MM.1S (cell line): ENCODE measurements around the gene ATP2A2.

Experiments
- DNase-seq: peaks from one replicate; pipeline ENCODE4 v3.0.0-alpha.2; 2015
- H2AFZ ChIP-seq: fragments of 300-600 bp; sonication (generic); 2 replicates; pipeline ENCODE4 v1.6.0; 2016; ENCODE audit warnings: antibody characterized with exemption, low read length
- H3F3A ChIP-seq: fragments of 300-600 bp; sonication (generic); 2 replicates; pipeline ENCODE4 v1.6.1; 2016; ENCODE audit warnings: mild to moderate bottlenecking, antibody characterized with exemption, low read length, moderate library complexity, mixed read lengths; ENCODE audit not compliant: insufficient read depth
- H3K27ac ChIP-seq: fragments of 300-600 bp; sonication (generic); 2 replicates; pipeline ENCODE4 v1.5.1; 2016; ENCODE audit warnings: mild to moderate bottlenecking, low read length
- H3K27me3 ChIP-seq: fragments of 300-600 bp; sonication (generic); replicated peaks from 2 replicates; pipeline ENCODE4 v1.6.0; 2016; ENCODE audit warnings: low read length; ENCODE audit not compliant: insufficient read depth
- H3K36me3 ChIP-seq: fragments of 300-600 bp; sonication (generic); replicated peaks from 2 replicates; pipeline ENCODE4 v1.6.1; 2016; ENCODE audit warnings: mild to moderate bottlenecking, low read length, mixed read lengths; ENCODE audit not compliant: insufficient read depth
- H3K4me1 ChIP-seq: fragments of 300-600 bp; sonication (generic); 2 replicates; pipeline ENCODE4 v1.6.1; 2016; ENCODE audit warnings: low read length, mixed read lengths
- H3K4me2 ChIP-seq: fragments of 300-600 bp; sonication (generic); 2 replicates; pipeline ENCODE4 v1.6.0; 2016; ENCODE audit warnings: low read depth, low read length
- H3K4me3 ChIP-seq: fragments of 300-600 bp; sonication (generic); 2 replicates; pipeline ENCODE4 v1.5.1; 2016; ENCODE audit warnings: low read length, mixed read lengths
- H3K79me2 ChIP-seq: fragments of 300-600 bp; sonication (generic); 2 replicates; pipeline ENCODE4 v1.6.1; 2016; ENCODE audit warnings: mixed run types, low read length, mixed read lengths
- H3K9ac ChIP-seq: fragments of 300-600 bp; sonication (generic); 2 replicates; pipeline ENCODE4 v1.6.1; 2016; ENCODE audit warnings: low read length, mixed read lengths
- H3K9me2 ChIP-seq: fragments of 300-600 bp; sonication (generic); replicated peaks from 2 replicates; pipeline ENCODE4 v1.6.1; 2016; ENCODE audit warnings: mild to moderate bottlenecking, low read length, mixed read lengths; ENCODE audit not compliant: insufficient read depth
- H3K9me3 ChIP-seq: fragments of 300-600 bp; sonication (generic); replicated peaks from 2 replicates; pipeline ENCODE4 v1.6.1; 2016; ENCODE audit warnings: mild to moderate bottlenecking, low read length, mixed read lengths; ENCODE audit not compliant: insufficient read depth
- H4K20me1 ChIP-seq: fragments of 300-600 bp; sonication (generic); 2 replicates; pipeline ENCODE4 v1.6.1; 2016; ENCODE audit warnings: mild to moderate bottlenecking, low read length, moderate library complexity, mixed read lengths; ENCODE audit not compliant: insufficient read depth
- EZH2 ChIP-seq: fragments of 300-600 bp; sonication (generic); optimal IDR thresholded peaks from 2 replicates; pipeline ENCODE3; 2017; ENCODE audit warnings: low read depth, mild to moderate bottlenecking, antibody characterized with exemption, low read length, mixed read lengths
- EZH2phosphoT487 ChIP-seq: fragments of 300-600 bp; sonication (generic); IDR thresholded peaks from 2 replicates; pipeline ENCODE4 v1.6.1; 2018; ENCODE audit warnings: antibody characterized with exemption, low read length
- TF ChIP-seq, protein P1 (sequence below): fragments of 300-600 bp; sonication (generic); IDR thresholded peaks from 2 replicates; pipeline ENCODE4 v1.5.1; 2016; ENCODE audit warnings: antibody characterized with exemption, low read length, mixed read lengths

Gene ATP2A2

GRCh38 chr12:110361216-110361615, 80.2 kb downstream of the ATP2A2 start:
- no peak for TF ChIP-seq EZH2
- TF ChIP-seq, protein P1, sequence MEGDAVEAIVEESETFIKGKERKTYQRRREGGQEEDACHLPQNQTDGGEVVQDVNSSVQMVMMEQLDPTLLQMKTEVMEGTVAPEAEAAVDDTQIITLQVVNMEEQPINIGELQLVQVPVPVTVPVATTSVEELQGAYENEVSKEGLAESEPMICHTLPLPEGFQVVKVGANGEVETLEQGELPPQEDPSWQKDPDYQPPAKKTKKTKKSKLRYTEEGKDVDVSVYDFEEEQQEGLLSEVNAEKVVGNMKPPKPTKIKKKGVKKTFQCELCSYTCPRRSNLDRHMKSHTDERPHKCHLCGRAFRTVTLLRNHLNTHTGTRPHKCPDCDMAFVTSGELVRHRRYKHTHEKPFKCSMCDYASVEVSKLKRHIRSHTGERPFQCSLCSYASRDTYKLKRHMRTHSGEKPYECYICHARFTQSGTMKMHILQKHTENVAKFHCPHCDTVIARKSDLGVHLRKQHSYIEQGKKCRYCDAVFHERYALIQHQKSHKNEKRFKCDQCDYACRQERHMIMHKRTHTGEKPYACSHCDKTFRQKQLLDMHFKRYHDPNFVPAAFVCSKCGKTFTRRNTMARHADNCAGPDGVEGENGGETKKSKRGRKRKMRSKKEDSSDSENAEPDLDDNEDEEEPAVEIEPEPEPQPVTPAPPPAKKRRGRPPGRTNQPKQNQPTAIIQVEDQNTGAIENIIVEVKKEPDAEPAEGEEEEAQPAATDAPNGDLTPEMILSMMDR: no peak
- TF ChIP-seq EZH2phosphoT487: no peak
- H3K4me2 ChIP-seq: no peak overlapping the region
- H3K9ac ChIP-seq: no peak overlapping the region

GRCh38 chr12:110365489-110366320, 84.7 kb downstream of the ATP2A2 start:
- no peaks in the 10 kb centered on the region for H3K4me1 ChIP-seq
- H3K79me2 ChIP-seq: no peaks in the 10 kb centered on the region
- H3K9ac ChIP-seq: no peak overlapping the region
- H3K9me3 ChIP-seq: no peaks in the 10 kb centered on the region
- H3F3A ChIP-seq: no peaks in the 10 kb centered on the region
- H3K27me3 ChIP-seq: no peaks in the 10 kb centered on the region
- H3K4me2 ChIP-seq: no peak overlapping the region
- no peaks in the 10 kb centered on the region for H3K9me2 ChIP-seq
- no peak overlapping the region for H2AFZ ChIP-seq
- TF ChIP-seq, protein P1: no peak
- no peak for TF ChIP-seq EZH2phosphoT487
- no peak for TF ChIP-seq EZH2
- H3K36me3 ChIP-seq: no peaks in the 10 kb centered on the region
- H3K27ac ChIP-seq: no peak overlapping the region
- H4K20me1 ChIP-seq: no peaks in the 10 kb centered on the region
- no peak overlapping the region for H3K4me3 ChIP-seq
- no peak for DNase-seq

More at GRCh38 chr12:110361216-110361615, 80.2 kb downstream of the ATP2A2 start:
- DNase-seq: no peak
- Histone ChIP-seq H3K79me2 (no peaks in the 10 kb centered on the region), H3K27ac (no peak overlapping the region), H3K27me3 (no peaks in the 10 kb centered on the region), H3K36me3 (no peaks in the 10 kb centered on the region), H3K4me3 (no peak overlapping the region), H3K4me1 (no peaks in the 10 kb centered on the region), H3K9me3 (no peaks in the 10 kb centered on the region), H2AFZ (no peak overlapping the region), H3F3A (no peaks in the 10 kb centered on the region), H3K9me2 (no peaks in the 10 kb centered on the region), H4K20me1 (no peaks in the 10 kb centered on the region)

DNA sequence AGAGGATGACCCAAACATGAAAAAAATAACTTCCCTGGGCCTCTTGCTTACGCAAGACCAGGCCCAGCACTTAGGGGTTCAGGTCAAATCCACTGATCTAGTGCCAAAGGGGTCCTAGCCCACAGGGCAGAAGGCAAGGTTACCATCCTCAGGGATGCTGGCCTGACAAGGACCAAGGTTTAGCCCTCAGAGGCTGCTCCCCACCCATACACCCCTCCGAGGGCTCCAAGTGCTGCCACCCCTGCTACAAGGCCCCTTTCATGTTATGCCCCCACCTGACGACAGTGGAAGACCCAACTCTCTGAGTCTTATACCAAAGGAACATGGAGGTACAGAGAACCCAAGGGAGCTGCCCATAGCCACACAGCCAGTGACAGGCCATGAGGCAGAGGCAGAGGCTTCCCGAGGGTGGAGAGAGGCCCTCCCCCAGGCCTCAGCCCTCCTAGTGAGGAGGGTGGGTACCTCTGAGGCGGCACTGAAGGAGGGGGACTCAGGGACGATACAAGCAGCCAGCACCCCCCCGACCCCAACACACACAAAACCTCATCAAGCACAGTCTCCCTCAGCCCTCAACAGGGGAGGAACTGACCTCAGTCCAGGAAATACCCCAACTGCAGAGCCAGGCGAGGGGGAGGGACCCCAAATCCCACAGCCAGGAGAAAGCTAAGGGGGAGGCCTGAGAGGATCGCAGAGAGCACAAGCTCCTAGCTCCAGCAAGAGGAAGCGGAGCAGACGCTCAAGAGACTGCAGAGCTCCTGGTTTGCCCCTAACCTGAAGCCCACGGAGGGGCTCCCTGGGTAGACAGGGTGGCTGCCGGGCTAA, 85.5 kb downstream of the ATP2A2 start:
- Histone ChIP-seq H3K79me2 (no peaks in the 10 kb centered on the region), H3K36me3 (no peaks in the 10 kb centered on the region), H3K27me3 (no peaks in the 10 kb centered on the region), H3K27ac (no peak overlapping the region), H3K4me2 (no peak overlapping the region), H3F3A (no peaks in the 10 kb centered on the region), H3K9ac (no peak overlapping the region), H3K4me1 (no peaks in the 10 kb centered on the region), H3K9me2 (no peaks in the 10 kb centered on the region), H2AFZ (no peak overlapping the region), H4K20me1 (no peaks in the 10 kb centered on the region), H3K9me3 (no peaks in the 10 kb centered on the region), H3K4me3 (no peak overlapping the region)
- DNase-seq: no peak
- no peak for TF ChIP-seq EZH2phosphoT487
- TF ChIP-seq, protein P1: no peak
- no peak for TF ChIP-seq EZH2
